CD14-positive monocyte (primary cell): Measurements from ENCODE around the gene SARNP. TPM values are rescaled to one million over a fixed set of nuclear protein-coding genes. Genes with fewer than 3 reads are reported as not detected.

Source experiments
- DNase-seq, 3 donors: peaks; one replicate each; pipeline ENCODE4 v3.0.0-alpha.2; 2011 to 2022
- H2AFZ ChIP-seq: 2 replicates; pipeline ENCODE4 v1.6.0; 2012; ENCODE audit warnings: mild to moderate bottlenecking, low read depth, low read length, inconsistent platforms; ENCODE audit not compliant: insufficient read depth, poor library complexity, severe bottlenecking
- H3K27ac ChIP-seq, 2 donors: 1 replicate in 1 of 2; 2 replicates in 1 of 2; pipeline ENCODE4 v1.5.1; 2012 to 2013; ENCODE audit warnings: low read length in 2 of 2, control low read depth in 1 of 2, inconsistent platforms in 1 of 2, low read depth in 1 of 2, mild to moderate bottlenecking in 1 of 2
- H3K27me3 ChIP-seq, 2 donors: one replicate each; pipeline versions ENCODE4 v1.6.0 to v1.6.1; 2011 to 2013; ENCODE audit warnings: low read length in 2 of 2; ENCODE audit not compliant: control insufficient read depth in 2 of 2, insufficient read depth in 2 of 2
- H3K36me3 ChIP-seq, 2 donors: replicated peaks in 1 of 2; 1 replicate in 1 of 2; 2 replicates in 1 of 2; pipeline versions ENCODE4 v1.5.1 to v1.6.1; 2012 to 2013; ENCODE audit warnings: low read length in 2 of 2, control low read depth in 1 of 2, inconsistent platforms in 1 of 2, mild to moderate bottlenecking in 1 of 2; ENCODE audit not compliant: insufficient read depth in 2 of 2, control insufficient read depth in 1 of 2
- H3K4me1 ChIP-seq, 2 donors: 1 replicate in 1 of 2; 2 replicates in 1 of 2; pipeline versions ENCODE4 v1.5.1 to v1.6.1; 2012 to 2013; ENCODE audit warnings: low read length in 2 of 2, control low read depth in 1 of 2, inconsistent platforms in 1 of 2, mild to moderate bottlenecking in 1 of 2, moderate library complexity in 1 of 2; ENCODE audit not compliant: insufficient read depth in 2 of 2, control insufficient read depth in 1 of 2
- H3K4me2 ChIP-seq: replicated peaks from 2 replicates; pipeline ENCODE3; 2012; ENCODE audit warnings: low read length, moderate library complexity, mild to moderate bottlenecking; ENCODE audit not compliant: poor library complexity, severe bottlenecking; ENCODE audit errors: extremely low read depth
- H3K4me3 ChIP-seq, 3 experiments: fragments of 200-600 bp in 1 of 3; sonication (generic) in 1 of 3; replicated peaks in 1 of 3; 1 replicate in 2 of 3; 2 replicates in 1 of 3; pipeline ENCODE4 v1.5.1; 2011 to 2013; ENCODE audit warnings: low read length in 3 of 3, mild to moderate bottlenecking in 3 of 3, control low read depth in 2 of 3, low read depth in 2 of 3, inconsistent platforms in 1 of 3, moderate library complexity in 1 of 3
- H3K79me2 ChIP-seq: 2 replicates; pipeline ENCODE4 v1.6.0; 2012; ENCODE audit warnings: mild to moderate bottlenecking, control low read depth, inconsistent platforms, low read length, moderate library complexity; ENCODE audit not compliant: insufficient read depth
- H3K9ac ChIP-seq: 2 replicates; pipeline ENCODE4 v1.6.0; 2017; ENCODE audit warnings: low read length, mild to moderate bottlenecking; ENCODE audit not compliant: insufficient read depth, poor library complexity, severe bottlenecking
- H3K9me3 ChIP-seq, 2 donors: replicated peaks in 1 of 2; 1 replicate in 1 of 2; 2 replicates in 1 of 2; pipeline versions ENCODE4 v1.5.1 to v1.6.1; 2012 to 2013; ENCODE audit warnings: low read length in 2 of 2, control low read depth in 1 of 2; ENCODE audit not compliant: control insufficient read depth in 1 of 2, insufficient read depth in 1 of 2
- H4K20me1 ChIP-seq: 2 replicates; pipeline ENCODE4 v1.6.0; 2012; ENCODE audit warnings: mild to moderate bottlenecking, low read length, control low read depth, moderate library complexity; ENCODE audit not compliant: insufficient read depth
- H3K27ac Mint-ChIP-seq, 7 donors: one replicate each; pipeline ENCODE4 v1.8.0; 2020; ENCODE audit warnings: mild to moderate bottlenecking in 7 of 7, mixed read lengths in 7 of 7, moderate library complexity in 6 of 7, inconsistent platforms in 2 of 7
- H3K27me3 Mint-ChIP-seq, 3 donors: one replicate each; pipeline ENCODE4 v1.8.0; 2021 to 2022; ENCODE audit warnings: low read depth in 3 of 3, mild to moderate bottlenecking in 3 of 3, mixed read lengths in 3 of 3, moderate library complexity in 3 of 3, inconsistent platforms in 1 of 3
- H3K36me3 Mint-ChIP-seq, 2 donors: one replicate each; pipeline ENCODE4 v1.8.0; 2020; ENCODE audit warnings: mixed read lengths in 2 of 2, inconsistent platforms in 1 of 2, mild to moderate bottlenecking in 1 of 2
- H3K4me1 Mint-ChIP-seq: one replicate; pipeline ENCODE4 v1.8.0; 2020; ENCODE audit warnings: mild to moderate bottlenecking, mixed read lengths
- H3K4me3 Mint-ChIP-seq, 2 donors: one replicate each; pipeline ENCODE4 v1.8.0; 2020; ENCODE audit warnings: mild to moderate bottlenecking in 2 of 2, mixed read lengths in 2 of 2, moderate library complexity in 1 of 2
- H3K9me3 Mint-ChIP-seq, 7 donors: one replicate each; pipeline ENCODE4 v1.8.0; 2020 to 2022; ENCODE audit warnings: mixed read lengths in 7 of 7, mild to moderate bottlenecking in 6 of 7, moderate library complexity in 6 of 7, inconsistent platforms in 2 of 7
- WGBS: methylation state at CpG from one replicate; pipeline ENCODE4 v1.1.5; 2013; ENCODE audit warnings: missing lambda C conversion rate; ENCODE audit not compliant: insufficient coverage; 5-methylcytosine and 5-hydroxymethylcytosine counted together
- intact Hi-C, 2 donors: fragments of 100-400 bp; cut with micrococcal nuclease; formaldehyde crosslinking; loops; one replicate each; pipeline versions ENCODE4 v1.15.0 to v1.15.1; 2023
- polyA plus RNA-seq, 3 donors: library from polyadenylated mRNA; depleted of rRNA in 1 of 3; unstranded in 2 of 3; stranded (reverse) in 1 of 3; fragments of 300-500 nt in 2 of 3; fragments of >200 nt in 1 of 3; fragmentation: Illumina TruSeq in 2 of 3; gene quantifications; 1 replicate in 2 of 3; 2 replicates in 1 of 3; pipeline ENCODE4 v1.2.3, GENCODE V29; 2012 to 2021
- TF ChIP-seq, protein P1 (sequence below): fragments of 200-600 bp; IDR thresholded peaks from one replicate; pipeline ENCODE4 v1.8.0; 2022; ENCODE audit warnings: antibody characterized with exemption, mild to moderate bottlenecking

SARNP gene
- polyA plus RNA-seq, 3 donors, result 28.9 to 139 (median 98.6) TPM

- Histone ChIP-seq H3K9me3 (no peaks in the 10 kb centered on the region), H3K27me3 (peaks cover 12 to 21% of the 10 kb centered on the region in 2 donors), H3K4me2 (no peak overlapping the region), H3K79me2 (no peaks in the 10 kb centered on the region), H3K4me3 (no peak overlapping the region), H3K27ac (no peak overlapping the region), H4K20me1 (no peaks in the 10 kb centered on the region), H3K9ac (no peak overlapping the region), H2AFZ (no peak overlapping the region), H3K4me1 (peaks cover 10 to 12% of the 10 kb centered on the region in 2 donors), H3K36me3 (peaks cover 23 to 24% of the 10 kb centered on the region in 2 donors)
- TF ChIP-seq, protein P1, sequence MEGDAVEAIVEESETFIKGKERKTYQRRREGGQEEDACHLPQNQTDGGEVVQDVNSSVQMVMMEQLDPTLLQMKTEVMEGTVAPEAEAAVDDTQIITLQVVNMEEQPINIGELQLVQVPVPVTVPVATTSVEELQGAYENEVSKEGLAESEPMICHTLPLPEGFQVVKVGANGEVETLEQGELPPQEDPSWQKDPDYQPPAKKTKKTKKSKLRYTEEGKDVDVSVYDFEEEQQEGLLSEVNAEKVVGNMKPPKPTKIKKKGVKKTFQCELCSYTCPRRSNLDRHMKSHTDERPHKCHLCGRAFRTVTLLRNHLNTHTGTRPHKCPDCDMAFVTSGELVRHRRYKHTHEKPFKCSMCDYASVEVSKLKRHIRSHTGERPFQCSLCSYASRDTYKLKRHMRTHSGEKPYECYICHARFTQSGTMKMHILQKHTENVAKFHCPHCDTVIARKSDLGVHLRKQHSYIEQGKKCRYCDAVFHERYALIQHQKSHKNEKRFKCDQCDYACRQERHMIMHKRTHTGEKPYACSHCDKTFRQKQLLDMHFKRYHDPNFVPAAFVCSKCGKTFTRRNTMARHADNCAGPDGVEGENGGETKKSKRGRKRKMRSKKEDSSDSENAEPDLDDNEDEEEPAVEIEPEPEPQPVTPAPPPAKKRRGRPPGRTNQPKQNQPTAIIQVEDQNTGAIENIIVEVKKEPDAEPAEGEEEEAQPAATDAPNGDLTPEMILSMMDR, result no peak
- intact Hi-C loops, result loop anchor here in 1 of 2 donors (10.0 kb wide), 1 partner anchor 276 kb away; the partner anchor contains the start of gene IKZF4
- Mint-ChIP-seq H3K4me3 (no peak overlapping the region), H3K4me1 (peaks cover 16% of the 10 kb centered on the region), H3K27ac (no peak overlapping the region), H3K36me3 (peaks cover 23 to 33% of the 10 kb centered on the region in 2 donors), H3K27me3 (peaks cover 18 to 30% (median 28%) of the 10 kb centered on the region in 3 donors), H3K9me3 (peaks cover 0 to 9% (median 0%) of the 10 kb centered on the region in 7 donors)
- no peak for DNase-seq
- WGBS, result 96% methylated on average over 16 of the region's 18 CpGs
These were observed 69.1 kb downstream of the SARNP start for GRCh38 chr12:55748230-55748993.

DNA sequence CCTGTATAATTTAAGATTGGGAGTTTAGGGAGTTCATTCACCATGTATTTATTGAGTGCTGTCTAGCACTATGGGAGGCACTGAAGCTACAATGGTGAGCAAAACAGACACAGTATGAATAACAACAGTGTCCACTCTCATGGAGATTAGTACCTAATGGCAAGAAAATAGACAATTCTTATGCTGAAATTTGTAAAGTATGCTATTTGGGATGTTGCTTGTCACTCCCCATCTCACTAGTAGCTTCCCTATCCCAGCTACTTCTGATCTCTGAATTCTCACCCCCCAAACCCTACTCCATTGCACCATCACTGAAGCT lies 70.7 kb downstream of the SARNP start:
- Histone ChIP-seq H3K27me3 (peaks cover 20 to 30% of the 10 kb centered on the region in 2 donors), H3K4me2 (no peak overlapping the region), H3K4me3 (no peak overlapping the region), H3K9me3 (no peaks in the 10 kb centered on the region), H3K36me3 (peaks cover 8 to 9% of the 10 kb centered on the region in 2 donors), H3K4me1 (peaks cover 15 to 17% of the 10 kb centered on the region in 2 donors), H3K79me2 (no peaks in the 10 kb centered on the region), H2AFZ (no peak overlapping the region), H3K9ac (no peak overlapping the region), H4K20me1 (no peaks in the 10 kb centered on the region), H3K27ac (no peak overlapping the region)
- Mint-ChIP-seq H3K27ac (no peak overlapping the region), H3K4me1 (peaks cover 26% of the 10 kb centered on the region), H3K27me3 (peaks cover 27 to 41% (median 37%) of the 10 kb centered on the region in 3 donors), H3K36me3 (peaks cover 8 to 22% of the 10 kb centered on the region in 2 donors), H3K9me3 (peaks cover 0 to 9% (median 0%) of the 10 kb centered on the region in 7 donors), H3K4me3 (no peak overlapping the region)
- DNase-seq, result no peak
- TF ChIP-seq, protein P1, result no peak
- intact Hi-C loops, result loop anchor here in 1 of 2 donors (10.0 kb wide), 1 partner anchor 278 kb away; the partner anchor contains the start of gene IKZF4
